ENCODE measurements around the gene TMED1. TPM values are rescaled to one million over a fixed set of nuclear protein-coding genes. Genes with fewer than 3 reads are reported as not detected.

TMED1 gene
- total and polyA plus RNA-seq, 2 experiments from 2014 or later: 29.7 to 37.2 TPM

GRCh38 chr19:10816691-10817090 lies 19.3 kb downstream of the TMED1 start:
- no peak overlapping the region for H3K4me3 Mint-ChIP-seq
- Histone ChIP-seq H3K9me2 (ENCODE audit: insufficient read depth) (no peaks in the 10 kb centered on the region), H3K4me2 (no peak overlapping the region), H3K4me3 (no peak overlapping the region), H3K4me1 (ENCODE audit: insufficient read depth) (no peaks in the 10 kb centered on the region), H3K79me2 (replicated peaks; ENCODE audit: insufficient read depth) (no peaks in the 10 kb centered on the region), H3K27ac (ENCODE audit: low read depth) (peak overlapping the region; percentile 45; the same call in 1 of the 2 replicates), H4K20me1 (replicated peaks; ENCODE audit: insufficient read depth) (no peaks in the 10 kb centered on the region), H3K36me3 (ENCODE audit: insufficient read depth) (no peaks in the 10 kb centered on the region), H3K27me3 (ENCODE audit: insufficient read depth) (no peaks in the 10 kb centered on the region), H3F3A (replicated peaks; ENCODE audit: low read depth) (no peaks in the 10 kb centered on the region), H2AFZ (no peak overlapping the region)
- H3K36me3 Mint-ChIP-seq (ENCODE audit: low read depth): peaks cover 35% of the 10 kb centered on the region
- peaks cover 20% of the 10 kb centered on the region for H3K27me3 Mint-ChIP-seq (ENCODE audit: insufficient read depth, low read depth, poor library complexity)
- no peak for DNase-seq (ENCODE audit: low spot score)
- no peak for ATAC-seq
- H3K27ac Mint-ChIP-seq: peak overlapping the region; percentile 91; the same call in 1 of the 2 replicates
- H3K9me3 Mint-ChIP-seq: no peaks in the 10 kb centered on the region
- H3K4me1 Mint-ChIP-seq: no peaks in the 10 kb centered on the region
- TF ChIP-seq NANOG (IDR thresholded peaks at IDR 0.05; ENCODE audit: borderline replicate concordance): no peak
- TF ChIP-seq EZH2 (IDR thresholded peaks at IDR 0.05; ENCODE audit: low read depth, unreplicated experiment): no peak
- no peak for TF ChIP-seq ZNF331 (CRISPR knock-in tag; IDR thresholded peaks at IDR 0.05; ENCODE audit: low read depth)
- no peak for TF ChIP-seq POLR2AphosphoS5 (IDR thresholded peaks at IDR 0.05; ENCODE audit: low read depth)
- TF ChIP-seq, protein P1, sequence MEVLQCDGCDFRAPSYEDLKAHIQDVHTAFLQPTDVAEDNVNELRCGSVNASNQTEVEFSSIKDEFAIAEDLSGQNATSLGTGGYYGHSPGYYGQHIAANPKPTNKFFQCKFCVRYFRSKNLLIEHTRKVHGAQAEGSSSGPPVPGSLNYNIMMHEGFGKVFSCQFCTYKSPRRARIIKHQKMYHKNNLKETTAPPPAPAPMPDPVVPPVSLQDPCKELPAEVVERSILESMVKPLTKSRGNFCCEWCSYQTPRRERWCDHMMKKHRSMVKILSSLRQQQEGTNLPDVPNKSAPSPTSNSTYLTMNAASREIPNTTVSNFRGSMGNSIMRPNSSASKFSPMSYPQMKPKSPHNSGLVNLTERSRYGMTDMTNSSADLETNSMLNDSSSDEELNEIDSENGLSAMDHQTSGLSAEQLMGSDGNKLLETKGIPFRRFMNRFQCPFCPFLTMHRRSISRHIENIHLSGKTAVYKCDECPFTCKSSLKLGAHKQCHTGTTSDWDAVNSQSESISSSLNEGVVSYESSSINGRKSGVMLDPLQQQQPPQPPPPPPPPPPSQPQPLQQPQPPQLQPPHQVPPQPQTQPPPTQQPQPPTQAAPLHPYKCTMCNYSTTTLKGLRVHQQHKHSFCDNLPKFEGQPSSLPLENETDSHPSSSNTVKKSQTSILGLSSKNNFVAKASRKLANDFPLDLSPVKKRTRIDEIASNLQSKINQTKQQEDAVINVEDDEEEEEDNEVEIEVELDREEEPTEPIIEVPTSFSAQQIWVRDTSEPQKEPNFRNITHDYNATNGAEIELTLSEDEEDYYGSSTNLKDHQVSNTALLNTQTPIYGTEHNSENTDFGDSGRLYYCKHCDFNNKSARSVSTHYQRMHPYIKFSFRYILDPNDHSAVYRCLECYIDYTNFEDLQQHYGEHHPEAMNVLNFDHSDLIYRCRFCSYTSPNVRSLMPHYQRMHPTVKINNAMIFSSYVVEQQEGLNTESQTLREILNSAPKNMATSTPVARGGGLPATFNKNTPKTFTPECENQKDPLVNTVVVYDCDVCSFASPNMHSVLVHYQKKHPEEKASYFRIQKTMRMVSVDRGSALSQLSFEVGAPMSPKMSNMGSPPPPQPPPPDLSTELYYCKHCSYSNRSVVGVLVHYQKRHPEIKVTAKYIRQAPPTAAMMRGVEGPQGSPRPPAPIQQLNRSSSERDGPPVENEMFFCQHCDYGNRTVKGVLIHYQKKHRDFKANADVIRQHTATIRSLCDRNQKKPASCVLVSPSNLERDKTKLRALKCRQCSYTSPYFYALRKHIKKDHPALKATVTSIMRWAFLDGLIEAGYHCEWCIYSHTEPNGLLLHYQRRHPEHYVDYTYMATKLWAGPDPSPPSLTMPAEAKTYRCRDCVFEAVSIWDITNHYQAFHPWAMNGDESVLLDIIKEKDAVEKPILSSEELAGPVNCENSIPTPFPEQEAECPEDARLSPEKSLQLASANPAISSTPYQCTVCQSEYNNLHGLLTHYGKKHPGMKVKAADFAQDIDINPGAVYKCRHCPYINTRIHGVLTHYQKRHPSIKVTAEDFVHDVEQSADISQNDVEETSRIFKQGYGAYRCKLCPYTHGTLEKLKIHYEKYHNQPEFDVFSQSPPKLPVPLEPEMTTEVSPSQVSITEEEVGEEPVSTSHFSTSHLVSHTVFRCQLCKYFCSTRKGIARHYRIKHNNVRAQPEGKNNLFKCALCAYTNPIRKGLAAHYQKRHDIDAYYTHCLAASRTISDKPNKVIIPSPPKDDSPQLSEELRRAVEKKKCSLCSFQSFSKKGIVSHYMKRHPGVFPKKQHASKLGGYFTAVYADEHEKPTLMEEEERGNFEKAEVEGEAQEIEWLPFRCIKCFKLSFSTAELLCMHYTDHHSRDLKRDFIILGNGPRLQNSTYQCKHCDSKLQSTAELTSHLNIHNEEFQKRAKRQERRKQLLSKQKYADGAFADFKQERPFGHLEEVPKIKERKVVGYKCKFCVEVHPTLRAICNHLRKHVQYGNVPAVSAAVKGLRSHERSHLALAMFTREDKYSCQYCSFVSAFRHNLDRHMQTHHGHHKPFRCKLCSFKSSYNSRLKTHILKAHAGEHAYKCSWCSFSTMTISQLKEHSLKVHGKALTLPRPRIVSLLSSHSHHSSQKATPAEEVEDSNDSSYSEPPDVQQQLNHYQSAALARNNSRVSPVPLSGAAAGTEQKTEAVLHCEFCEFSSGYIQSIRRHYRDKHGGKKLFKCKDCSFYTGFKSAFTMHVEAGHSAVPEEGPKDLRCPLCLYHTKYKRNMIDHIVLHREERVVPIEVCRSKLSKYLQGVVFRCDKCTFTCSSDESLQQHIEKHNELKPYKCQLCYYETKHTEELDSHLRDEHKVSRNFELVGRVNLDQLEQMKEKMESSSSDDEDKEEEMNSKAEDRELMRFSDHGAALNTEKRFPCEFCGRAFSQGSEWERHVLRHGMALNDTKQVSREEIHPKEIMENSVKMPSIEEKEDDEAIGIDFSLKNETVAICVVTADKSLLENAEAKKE (CRISPR knock-in tag; IDR thresholded peaks at IDR 0.05): no peak
- no peak for TF ChIP-seq ZNF114 (CRISPR knock-in tag; IDR thresholded peaks at IDR 0.05)
- no peak for TF ChIP-seq EZH2phosphoT487 (IDR thresholded peaks at IDR 0.05; ENCODE audit: unreplicated experiment)
- TF ChIP-seq, protein P2, sequence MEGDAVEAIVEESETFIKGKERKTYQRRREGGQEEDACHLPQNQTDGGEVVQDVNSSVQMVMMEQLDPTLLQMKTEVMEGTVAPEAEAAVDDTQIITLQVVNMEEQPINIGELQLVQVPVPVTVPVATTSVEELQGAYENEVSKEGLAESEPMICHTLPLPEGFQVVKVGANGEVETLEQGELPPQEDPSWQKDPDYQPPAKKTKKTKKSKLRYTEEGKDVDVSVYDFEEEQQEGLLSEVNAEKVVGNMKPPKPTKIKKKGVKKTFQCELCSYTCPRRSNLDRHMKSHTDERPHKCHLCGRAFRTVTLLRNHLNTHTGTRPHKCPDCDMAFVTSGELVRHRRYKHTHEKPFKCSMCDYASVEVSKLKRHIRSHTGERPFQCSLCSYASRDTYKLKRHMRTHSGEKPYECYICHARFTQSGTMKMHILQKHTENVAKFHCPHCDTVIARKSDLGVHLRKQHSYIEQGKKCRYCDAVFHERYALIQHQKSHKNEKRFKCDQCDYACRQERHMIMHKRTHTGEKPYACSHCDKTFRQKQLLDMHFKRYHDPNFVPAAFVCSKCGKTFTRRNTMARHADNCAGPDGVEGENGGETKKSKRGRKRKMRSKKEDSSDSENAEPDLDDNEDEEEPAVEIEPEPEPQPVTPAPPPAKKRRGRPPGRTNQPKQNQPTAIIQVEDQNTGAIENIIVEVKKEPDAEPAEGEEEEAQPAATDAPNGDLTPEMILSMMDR (conservative IDR thresholded peaks at IDR 0.05; ENCODE audit: low read depth in 2 of 2): no peak
- no peak for TF ChIP-seq CREB1 (CRISPR knock-in tag; IDR thresholded peaks at IDR 0.05; ENCODE audit: low read depth)
- TF ChIP-seq JUNB (IDR thresholded peaks at IDR 0.05; ENCODE audit: unreplicated experiment): no peak
- TF ChIP-seq, protein P3, sequence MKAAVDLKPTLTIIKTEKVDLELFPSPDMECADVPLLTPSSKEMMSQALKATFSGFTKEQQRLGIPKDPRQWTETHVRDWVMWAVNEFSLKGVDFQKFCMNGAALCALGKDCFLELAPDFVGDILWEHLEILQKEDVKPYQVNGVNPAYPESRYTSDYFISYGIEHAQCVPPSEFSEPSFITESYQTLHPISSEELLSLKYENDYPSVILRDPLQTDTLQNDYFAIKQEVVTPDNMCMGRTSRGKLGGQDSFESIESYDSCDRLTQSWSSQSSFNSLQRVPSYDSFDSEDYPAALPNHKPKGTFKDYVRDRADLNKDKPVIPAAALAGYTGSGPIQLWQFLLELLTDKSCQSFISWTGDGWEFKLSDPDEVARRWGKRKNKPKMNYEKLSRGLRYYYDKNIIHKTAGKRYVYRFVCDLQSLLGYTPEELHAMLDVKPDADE (IDR thresholded peaks at IDR 0.05): no peak
- no peak for TF ChIP-seq STAT1 (IDR thresholded peaks at IDR 0.05; ENCODE audit: unreplicated experiment)
- TF ChIP-seq REST (IDR thresholded peaks at IDR 0.05; ENCODE audit: unreplicated experiment): no peak
